CD4-positive, alpha-beta T cell treated with Interferon gamma for 1 hour (primary cell): Measurements from ENCODE around the gene C6orf118.

Experiments
- DNase-seq: peaks from one replicate; pipeline ENCODE4 v3.0.0-alpha.2; 2020

Gene C6orf118

DNA sequence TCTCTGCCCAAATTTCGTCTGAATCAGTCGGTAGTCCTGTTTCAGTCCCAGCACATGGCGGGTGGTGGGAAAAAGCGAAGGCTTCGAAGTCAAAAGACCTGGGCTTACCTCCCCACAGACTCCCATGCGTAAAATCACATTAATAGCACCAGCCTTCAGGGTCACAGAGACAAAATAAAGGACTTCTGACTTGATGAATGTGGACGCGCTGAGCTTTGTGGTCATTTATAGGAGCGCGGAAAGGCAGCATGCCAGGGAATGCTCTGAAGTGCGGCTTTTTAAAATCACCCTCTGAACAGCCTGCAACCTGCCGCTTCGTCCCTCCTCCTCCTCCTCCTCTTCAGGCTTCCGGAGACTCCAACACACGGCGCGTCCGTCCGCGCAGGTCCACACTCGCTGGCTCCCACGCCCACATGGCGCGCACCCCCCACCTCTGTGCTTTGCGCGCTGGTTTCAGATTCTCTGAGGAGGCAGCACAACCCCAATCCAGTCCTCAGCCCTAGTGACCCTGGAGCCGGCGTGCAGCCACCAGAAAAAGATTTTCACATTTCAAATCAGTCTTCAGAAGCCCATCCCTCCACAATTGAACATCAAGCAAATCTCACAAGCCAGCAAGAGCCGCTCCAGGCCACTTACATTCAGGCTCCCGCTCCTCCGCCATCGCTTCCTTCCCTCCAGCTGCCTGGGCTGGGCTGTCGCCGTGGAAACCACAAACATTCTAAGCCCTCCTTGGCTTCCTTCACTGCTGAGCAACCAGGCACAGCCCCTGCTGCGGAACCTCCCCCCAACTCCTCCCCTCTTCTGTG is at the start of gene C6orf118:
TSS of gene C6orf118 (minus strand) at position 680 of the 806 bp plus-strand sequence. CDS start at position 661, 19 bp downstream.
- no peak for DNase-seq

DNA sequence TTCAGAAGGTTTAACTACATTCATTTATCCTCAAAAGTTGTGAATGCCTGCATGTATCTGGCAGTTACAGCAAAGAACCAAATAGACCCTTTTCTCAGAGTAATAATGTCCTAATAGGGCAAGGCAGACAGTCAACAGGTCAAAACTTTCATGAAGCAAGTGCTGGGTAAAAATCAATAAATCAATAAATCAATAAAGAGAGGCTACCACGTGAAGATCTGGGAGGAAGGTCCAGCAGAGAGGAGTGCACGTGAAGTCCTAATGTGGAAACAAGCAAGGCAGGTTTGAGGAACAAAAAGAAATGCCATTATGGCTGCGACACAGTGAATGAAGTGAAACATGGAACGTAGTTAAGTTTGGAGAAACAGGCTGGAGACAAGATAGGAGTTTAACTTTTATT is 36.3 kb upstream of the C6orf118 start:
- no peak for DNase-seq

DNA sequence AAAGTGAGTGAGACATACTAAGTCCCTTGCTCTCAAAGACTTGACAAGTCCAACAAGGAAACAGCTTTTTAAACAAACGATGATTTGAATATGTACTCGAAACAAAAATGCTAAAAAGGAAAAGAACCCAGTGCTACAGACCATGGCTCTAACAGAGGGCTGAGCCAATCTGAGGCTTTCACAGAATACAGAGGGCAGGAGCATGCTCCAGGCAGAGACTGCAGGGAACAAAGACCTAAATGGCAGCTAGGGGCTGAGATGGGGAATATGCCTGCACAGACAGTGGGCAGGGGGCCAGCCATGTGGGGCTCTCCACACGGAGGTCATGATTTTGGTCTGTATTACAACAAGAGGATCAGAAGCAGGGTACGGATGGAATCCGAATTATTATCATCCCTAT is 31.1 kb upstream of the C6orf118 start:
- no peak for DNase-seq

DNA sequence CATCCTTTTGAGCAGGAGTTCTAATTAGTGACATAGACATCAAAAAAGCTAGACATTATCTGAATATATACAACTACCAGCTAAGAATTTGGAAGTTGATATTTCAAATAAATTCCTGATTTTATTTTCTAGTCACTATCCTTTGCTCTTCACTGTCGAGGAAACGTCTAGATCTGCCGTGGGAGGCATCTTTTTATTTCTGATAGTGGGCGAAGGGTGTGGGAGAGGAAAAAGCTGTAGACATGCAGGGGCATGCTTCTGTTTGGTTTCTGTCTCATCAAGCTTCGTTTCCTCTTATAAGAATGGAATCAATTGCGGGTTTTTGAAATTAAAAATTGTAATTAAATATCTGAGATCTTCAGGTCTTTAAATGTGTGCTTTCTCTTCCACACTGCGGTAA is 16.2 kb upstream of the C6orf118 start:
- DNase-seq, result no peak

DNA sequence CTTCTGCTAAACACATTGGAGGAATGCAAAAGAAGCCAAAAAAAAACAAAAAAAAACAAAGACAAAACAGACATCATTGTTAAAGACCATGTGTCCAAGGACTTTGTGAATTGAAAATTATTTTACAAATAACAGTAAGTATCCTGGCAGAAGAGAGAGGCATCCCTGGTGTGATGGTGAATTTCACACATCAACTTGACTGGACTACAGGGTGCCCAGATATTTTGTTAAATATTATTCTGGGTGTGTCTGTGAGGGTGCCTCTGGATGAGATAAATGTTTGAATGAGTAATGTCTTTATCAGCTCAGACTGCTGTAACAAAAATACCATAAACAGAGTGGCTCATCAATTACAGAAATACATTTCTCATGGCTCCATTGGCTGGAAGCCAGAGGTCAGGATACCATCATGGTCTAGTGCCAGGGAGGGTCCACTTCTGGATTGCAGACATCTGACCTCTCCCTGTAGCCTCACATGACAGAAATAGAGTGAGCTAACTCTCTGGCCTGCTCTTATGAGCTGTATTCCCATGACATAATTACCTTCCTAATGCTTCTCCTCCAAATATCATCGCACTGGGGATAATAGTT is 12.2 kb upstream of the C6orf118 start:
- no peak for DNase-seq

DNA sequence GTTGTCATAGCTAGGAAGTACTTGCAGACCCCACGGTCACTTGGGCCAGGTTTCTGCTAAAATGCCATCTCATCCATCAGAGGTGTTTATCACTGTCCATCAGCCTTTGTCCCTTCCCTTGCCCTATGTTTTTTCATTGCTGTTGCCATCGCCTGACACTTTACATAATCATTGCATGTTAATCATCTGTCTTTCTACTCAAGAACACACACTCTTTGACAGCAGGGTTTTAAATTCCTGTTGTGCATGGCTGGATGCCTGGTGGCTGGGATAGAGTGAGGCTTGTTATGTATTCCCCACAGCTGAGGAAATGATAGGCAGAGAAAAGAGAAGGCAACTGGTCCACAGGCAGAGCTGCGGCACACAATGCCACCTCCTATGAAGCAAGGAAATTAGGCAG is 11.7 kb upstream of the C6orf118 start:
- DNase-seq, result no peak

DNA sequence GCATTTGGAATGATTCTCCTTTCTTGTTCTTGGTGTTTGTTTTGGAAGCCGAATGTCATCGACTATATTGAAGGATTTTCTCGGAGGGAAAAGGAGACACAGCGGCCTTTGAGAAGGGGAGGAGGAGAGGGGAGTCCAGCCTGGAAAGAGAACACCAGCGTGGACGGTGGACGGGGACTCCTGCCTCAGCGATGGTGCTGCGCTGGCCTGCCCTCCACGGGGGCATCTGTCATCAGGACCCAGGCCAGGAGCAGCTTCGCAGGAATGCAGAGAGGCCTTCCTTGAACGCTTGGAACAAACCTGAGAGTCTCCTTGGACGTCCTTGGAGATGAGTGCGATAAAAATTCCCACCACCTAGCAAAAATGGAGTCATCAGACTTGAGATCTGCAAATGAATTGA is 8.3 kb upstream of the C6orf118 start:
- DNase-seq, result no peak

DNA sequence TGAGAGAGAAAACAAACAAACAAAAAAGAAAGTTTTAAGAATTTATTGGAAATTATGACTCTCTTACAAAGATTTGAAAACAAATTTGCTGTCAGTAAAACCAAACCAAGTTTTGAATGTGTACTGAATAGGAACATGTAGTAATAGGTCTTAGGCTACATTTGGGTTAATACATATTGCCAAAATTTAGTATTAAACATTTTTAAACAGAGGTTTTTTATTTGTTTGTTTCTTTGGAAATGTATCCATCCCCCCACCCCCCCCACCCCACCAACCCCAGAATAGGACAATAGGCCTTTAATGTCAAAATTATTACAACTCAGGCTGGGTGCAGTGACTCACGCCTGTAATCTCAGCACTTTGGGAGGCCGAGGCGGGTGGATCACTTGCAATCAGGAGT is 2.5 kb downstream of the C6orf118 start:
- no peak for DNase-seq

DNA sequence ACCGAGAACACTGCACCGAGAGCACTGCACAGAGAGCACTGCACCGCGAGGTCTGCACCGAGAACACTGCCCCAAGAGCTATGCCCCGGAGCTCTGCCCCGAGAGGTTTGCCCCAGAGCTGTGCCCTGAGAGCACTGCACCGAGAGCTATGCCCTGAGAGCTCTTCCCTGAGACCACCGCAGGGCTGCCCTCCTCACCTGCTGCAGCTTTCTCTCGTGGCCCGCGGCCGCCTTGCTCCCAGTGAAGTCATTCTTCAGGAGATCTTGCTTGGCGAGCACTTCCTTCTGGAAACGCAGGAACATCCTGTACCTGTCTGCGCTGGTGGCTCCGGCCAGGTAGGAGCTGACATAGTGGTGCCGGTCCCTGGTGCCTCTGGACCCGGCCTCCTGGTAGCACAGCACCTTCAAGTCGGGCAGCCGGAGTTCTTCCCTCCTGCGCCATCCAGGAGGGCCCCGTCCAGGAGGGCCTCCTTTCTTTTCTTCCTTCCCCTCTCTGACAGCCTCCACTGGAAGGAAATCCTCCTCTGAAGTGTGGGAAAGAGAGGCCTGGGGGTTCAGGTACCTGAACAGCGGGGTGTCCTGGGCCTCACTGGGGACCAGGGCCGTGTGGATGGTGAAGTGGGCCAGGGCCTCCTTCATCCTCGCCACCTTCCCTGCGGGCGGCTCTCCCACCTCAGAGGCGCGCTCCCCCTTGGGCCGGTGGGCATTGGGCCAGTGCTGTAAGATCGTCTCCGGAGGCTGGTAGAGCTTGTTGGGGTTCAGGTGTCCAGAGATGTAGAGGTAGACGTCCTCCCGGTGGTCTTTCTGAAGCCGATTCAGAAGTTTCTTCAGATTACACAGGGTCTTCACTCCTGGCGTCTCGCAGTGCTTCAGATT is 7.8 kb downstream of the C6orf118 start:
- no peak for DNase-seq

DNA sequence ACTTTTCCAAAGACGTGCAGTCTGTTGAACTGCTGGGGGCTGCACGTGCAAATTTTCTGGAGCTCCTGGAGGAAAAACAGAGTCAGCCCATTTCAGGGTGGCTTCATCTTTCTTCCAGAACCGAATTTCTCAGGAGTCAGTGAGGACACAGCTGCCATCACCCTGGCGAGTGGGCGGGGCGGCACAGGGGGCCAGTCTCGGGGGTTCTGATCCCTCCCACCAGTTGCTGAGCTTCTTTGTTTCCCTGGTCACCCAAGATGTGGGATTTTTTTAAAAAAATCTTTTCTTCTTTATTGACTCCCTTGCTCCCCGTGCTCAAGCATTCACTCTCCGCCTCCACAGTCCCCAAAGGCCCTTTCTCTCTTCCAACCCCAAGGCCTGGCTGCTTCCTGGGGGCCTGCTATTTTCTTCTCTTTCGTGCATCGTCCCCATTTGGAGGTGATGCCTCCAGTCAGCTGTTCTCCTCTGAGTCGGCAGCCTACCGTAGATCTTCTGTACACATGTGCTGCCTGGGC is 8.9 kb downstream of the C6orf118 start:
- DNase-seq, result no peak

DNA sequence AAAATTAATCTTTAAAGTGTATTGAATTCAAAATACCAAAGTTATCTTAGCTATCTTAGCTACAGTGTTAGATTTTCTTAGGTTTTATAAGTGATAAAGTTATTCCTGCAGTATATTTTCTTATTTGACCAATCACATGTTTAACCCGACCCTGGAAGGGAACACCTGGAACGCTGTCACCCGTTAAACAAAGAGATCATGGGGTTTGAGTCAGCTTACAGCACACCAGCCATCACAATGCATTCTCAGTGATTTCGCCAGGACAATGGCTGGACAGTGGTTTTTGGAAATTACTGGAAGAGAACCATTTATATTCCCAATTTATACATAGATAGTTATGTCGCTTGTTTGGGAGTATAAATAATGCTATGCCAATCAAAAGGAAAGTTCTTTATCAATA is 10.5 kb downstream of the C6orf118 start:
- DNase-seq, result no peak

DNA sequence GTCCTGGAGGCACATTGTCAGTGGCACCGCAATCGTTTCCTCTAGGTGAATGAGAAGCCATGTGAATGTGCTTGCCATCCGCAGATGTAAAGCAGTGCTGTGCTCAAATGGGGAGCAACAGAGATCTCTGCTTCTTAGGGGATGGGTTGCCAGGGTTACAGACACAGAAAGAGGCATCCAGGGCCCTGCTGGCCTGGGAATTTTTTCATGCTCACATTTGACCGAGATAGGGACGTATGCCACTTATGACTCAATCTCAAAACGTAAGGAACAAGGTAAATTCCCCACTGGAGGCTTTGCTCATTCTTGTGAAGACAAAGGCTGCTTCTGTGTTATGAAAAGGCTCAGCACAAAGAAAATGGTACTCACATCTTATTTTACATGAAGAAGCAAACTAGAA is 11.0 kb downstream of the C6orf118 start:
- no peak for DNase-seq

DNA sequence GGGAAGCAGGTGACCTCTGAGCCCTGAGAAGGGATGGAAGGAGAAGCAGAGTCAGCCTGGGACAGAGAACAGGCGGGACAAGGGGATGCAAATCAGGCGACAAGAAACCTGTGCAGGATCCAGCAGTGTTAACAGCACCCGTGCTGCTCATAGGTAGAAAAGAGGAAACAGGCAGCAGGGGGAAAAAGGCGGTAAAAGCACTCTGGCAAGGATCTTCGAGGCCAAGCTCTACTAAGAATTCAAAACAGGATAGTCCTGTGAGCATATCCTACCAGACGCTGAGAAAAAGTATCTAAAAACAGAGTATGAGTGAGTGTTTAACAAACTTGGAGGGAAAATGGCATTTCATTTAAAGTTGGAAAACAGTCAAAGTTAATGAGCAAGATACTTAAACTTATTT is 16.7 kb downstream of the C6orf118 start:
- no peak for DNase-seq

DNA sequence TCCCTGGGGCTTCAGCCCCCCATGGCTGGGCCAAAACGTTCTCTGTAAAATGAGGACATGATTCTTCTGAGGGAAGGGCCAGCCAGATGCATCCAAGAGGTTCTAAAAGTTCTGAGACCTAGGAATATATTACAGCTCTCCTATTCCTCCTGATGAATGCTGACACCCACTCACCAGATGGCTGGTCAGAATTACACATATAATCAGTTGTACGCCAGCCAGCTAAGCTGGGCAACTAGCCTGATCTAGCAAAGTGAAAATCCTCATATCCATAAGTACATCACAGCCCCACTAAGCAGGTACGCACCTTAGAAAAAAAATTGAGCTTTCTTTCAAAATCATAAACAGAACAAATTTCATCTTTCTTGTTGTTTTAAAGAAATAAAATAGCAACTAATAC is 34.8 kb downstream of the C6orf118 start:
- DNase-seq, result no peak

DNA sequence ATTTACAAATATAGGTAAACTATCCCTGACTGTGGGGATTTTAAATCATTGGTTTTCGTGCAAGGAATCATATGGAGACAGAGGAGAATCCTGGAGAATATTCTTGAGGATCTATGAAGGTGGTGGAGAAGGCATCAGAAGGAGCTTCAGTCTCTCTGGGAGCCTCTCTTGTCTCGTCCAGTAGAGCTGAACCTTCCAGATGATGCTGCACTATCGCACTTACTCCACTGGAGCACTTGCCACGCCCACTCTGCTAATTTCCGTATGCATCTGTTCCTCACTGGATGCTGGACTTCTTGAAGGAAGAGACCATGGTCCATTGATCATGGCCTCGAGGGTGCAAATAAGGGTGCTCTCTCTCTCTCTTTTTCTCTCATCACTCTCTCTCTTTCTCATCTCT is 36.8 kb downstream of the C6orf118 start:
- DNase-seq, result no peak

DNA sequence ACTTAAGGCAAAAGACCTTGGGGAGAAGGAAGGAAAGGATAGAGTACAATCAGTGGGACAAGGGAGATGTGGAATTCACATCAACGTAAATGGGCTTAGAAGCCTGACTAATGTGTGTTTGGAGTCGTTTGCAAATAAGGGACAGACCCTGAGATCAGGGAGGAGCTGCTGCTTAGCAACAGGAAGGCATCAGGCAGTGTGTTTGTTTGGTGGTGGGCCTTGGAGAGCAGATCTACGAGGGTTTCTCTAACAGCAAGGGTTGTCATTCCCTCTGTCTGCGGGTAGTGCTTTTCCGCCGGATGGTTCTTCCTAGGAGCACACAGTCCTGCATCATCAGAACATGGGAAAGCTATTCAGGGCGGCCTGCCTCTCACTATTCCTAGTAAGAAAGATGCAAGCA is 40.4 kb downstream of the C6orf118 start:
- no peak for DNase-seq

DNA sequence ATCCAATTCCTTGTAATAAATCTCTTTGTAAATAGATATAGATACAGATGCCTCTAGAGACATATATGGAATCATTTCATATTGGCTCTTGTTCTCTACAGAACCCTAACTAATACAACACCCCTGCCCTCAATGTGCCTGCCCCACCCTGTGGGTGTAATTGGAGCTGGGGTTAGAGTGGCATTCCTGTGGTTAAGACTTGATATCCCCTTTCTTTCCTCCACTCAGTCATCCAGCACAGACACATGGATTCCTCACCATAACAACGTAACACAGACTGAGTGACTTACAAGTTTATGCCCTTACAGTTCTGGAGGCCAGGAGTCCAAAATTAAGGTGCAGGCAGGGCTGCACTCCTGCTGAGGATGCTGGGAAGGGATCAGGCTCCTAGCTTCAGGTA is 42.8 kb downstream of the C6orf118 start:
- DNase-seq, result no peak

DNA sequence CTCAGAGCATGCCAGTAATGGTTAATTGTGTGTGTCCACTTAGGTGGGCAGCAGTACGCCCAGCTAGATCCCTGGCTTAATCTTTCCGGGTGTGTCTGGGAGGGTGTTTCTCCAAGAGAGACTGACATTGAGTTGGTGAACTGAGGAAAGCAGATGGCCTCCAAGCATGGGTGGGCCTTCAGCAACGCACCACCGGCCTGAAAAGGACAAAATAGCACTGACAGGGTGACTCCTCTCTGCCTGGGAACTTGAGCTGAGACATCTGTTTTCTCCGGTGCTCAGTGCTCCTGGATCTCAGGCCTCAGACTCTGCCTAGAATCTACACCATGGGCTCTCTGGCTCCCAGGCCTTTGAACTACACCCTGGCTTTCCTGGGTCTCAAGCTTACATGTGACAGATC is 43.2 kb downstream of the C6orf118 start:
- no peak for DNase-seq

DNA sequence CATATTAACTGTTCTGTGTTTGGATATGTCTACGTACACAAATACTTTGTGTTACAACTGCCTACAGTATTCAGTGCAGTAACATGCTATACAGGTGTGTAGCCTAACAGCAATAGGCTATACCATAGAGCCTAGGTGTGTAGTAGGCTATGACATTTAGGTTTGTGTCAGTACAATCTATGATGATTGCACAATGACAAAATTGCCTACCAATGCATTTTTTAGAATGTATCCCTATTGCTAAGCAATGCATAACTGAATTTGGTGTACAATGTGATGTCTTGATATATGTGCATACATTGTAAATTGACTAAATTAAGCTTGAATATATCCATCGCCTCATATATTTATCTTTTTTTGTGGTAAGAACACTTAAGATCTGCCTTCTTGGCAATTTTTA is 48.9 kb downstream of the C6orf118 start:
- DNase-seq, result no peak

DNA sequence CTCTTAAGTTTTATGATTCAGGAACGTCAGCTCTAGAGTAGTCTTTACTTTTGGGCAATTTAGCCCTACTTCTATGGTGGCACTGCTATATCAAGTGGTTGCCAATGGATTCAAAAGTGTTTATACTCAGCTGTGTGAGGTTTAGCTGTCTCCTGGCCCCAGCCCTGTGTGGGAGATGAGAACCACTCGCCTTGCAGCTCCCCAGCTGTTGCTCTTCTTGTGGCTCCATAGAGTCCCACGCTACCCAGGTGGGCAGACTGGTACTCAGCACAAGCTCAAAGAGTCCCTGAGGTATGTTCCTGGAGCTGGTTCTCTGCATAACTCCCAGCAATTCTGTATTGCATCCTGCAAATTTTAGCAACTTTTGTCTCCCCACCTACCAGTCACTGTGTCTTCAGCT is 59.6 kb downstream of the C6orf118 start:
- no peak for DNase-seq

DNA sequence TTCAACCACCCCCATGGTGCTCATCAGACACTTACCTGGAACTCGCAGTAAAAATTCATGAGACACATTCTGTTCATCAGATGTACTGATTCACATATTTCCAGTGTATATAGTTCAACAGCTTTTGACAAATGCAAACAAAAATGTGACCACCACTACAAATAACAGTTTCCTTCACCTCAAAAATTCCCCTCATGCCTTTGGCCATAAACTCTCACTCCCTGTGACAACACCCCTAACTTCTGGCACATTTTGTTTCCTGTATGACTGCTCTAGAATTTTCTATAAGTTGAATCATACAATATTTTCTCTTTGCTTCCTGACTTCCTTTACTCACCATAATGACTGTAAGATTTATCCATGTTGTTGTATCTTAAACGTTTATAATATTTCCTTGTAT is 63.7 kb downstream of the C6orf118 start:
- no peak for DNase-seq

DNA sequence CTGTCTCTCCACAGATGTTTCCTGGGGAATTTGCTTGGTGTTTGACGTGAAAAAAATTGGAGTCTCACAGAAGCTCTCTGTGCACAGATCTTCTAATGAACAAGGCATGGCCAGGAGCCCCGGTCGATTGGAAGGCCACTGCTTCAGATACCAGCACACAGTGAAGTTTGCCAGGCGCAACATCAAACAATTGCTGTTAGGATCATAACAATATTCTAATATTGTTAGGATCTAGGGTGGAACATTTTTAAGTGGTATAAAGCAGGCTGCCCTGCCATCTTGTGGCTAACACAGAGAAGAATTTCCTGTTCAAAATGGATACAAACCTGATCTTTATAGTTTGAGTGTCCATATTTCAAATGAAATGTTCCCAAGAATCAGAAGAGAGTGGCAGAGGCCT is 64.1 kb downstream of the C6orf118 start:
- no peak for DNase-seq

DNA sequence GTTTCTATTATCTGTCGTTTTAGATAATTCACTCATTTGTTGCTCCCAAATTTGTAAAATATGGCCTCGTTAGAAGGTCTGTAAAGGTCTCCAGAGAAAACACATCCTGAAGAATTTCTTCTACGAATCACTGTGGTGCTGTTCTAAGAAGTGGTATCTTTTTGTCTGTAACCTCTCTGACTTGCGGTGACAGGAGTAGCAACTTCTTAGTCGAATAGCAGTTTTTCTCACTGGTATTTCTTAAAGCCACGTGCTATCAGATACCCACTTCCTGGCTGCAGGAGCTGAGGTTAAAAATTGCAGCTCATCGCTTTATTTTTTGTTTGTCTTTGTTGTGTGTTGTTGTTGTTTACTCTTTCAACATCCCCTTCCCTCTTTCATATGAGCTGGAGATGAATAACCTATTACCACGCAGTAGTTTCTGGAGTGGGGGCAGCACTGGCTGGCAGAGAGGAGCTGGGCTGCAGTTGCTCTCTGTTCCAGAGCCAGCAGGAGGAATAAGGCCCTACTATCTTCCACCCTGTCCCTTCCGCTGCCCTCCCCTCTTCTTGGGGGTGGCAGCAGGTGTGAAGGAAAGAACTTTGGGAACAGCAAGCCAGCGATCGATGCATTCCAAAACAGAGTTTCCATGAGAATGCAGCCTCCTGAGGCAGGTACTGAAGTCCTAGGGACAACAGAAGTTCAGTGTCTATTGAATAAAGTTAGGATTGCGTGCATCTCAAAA is 64.7 kb downstream of the C6orf118 start:
- no peak for DNase-seq
